H1 (cell line): ENCODE data around the gene CD44. TPM values are rescaled to one million over a fixed set of nuclear protein-coding genes. Genes with fewer than 3 reads are reported as not detected.

Experiments
- ASH2L ChIP-seq: fragments of 200-600, 300-600 bp; sonication (generic); IDR thresholded peaks from one replicate; pipeline ENCODE4 v1.7.1; 2017; ENCODE audit warnings: low read length
- BACH1 ChIP-seq: IDR thresholded peaks from 2 replicates; pipeline ENCODE4 v1.6.1; 2012; ENCODE audit warnings: low read length, improper control_type of control experiment
- POLR2A ChIP-seq, 2 experiments: IDR thresholded peaks; 1 replicate in 1 of 2; 2 replicates in 1 of 2; pipeline ENCODE4 v1.6.1; 2011; ENCODE audit warnings: low read depth in 2 of 2, low read length in 2 of 2, mild to moderate bottlenecking in 2 of 2; ENCODE audit errors: control extremely low read depth in 1 of 2
- polyA plus RNA-seq, 7 experiments: library from polyadenylated mRNA; depleted of rRNA in 3 of 7; stranded (reverse) in 5 of 7; unstranded in 2 of 7; fragments of >200 nt in 5 of 7; fragments of 200-250 nt in 2 of 7; gene quantifications; 1 replicate in 5 of 7; 2 replicates in 1 of 7; 4 replicates in 1 of 7; pipeline versions ENCODE4 v1.2.1 to v1.2.3, GENCODE V29; 2011 to 2013; ENCODE audit warnings: missing spikeins in 2 of 7, mixed read lengths in 2 of 7
- total RNA-seq: library from RNA; stranded (reverse); fragmentation: NEBNext Ultra II Directional; extraction: Animal tissue kit (Norgen Biotek cat#: 25700); gene quantifications from 2 replicates; pipeline ENCODE4 v1.2.1, GENCODE V29; 2021
- TF ChIP-seq, protein P1 (sequence below): IDR thresholded peaks from 2 replicates; pipeline ENCODE4 v1.6.1; 2012; ENCODE audit warnings: inconsistent platforms

The CD44 gene
- total and polyA plus RNA-seq, 2 of the 8 experiments (the other 6 are each of a cell fraction or from before 2014, with no cell fraction given): 11.8 to 13.7 TPM

DNA sequence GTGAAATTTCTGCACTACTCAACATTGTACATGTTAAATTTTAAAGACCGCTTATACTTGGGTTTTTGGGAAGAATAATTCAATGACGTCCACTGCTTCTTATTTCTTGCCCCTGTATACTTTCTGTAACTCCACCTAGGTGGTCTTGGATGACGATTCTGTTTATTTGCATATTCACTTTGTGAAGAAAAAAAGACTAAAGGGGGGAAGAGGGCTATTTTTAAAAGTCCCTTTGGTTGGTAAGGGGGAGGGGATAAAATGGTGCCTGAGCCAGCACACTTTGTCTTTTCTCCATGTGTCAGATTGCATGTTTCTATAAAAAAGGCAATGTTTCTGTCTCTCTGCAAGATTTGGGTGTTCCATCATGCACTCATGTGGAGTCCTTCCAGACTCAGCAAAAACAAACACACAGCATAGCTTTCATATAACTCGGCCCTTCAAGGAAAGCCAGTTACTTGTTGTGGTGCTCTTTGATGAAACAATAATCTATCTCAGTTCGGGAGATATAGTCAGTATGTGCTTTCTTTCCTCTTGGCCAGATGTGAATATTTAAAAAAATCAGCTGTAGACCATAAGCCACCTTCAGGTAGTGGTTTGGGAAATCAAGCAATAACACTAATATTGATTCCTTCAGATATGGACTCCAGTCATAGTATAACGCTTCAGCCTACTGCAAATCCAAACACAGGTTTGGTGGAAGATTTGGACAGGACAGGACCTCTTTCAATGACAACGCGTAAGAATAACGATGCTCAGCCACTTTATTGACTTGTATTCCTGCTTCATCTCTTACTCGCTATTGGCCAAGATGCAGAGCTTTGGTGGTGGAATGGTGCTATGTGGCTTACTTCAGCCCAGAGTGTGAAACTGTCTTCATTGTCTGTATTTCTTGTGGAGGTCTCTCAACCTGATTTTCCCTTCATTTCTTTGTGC lies 68.8 kb downstream of the CD44 start (continued):
- TF ChIP-seq, protein P1, sequence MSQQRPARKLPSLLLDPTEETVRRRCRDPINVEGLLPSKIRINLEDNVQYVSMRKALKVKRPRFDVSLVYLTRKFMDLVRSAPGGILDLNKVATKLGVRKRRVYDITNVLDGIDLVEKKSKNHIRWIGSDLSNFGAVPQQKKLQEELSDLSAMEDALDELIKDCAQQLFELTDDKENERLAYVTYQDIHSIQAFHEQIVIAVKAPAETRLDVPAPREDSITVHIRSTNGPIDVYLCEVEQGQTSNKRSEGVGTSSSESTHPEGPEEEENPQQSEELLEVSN: no peak
- TF ChIP-seq BACH1 (no peak), POLR2A (IDR thresholded peaks at IDR 0.05; ENCODE audit: control extremely low read depth in 1 of 2, low read depth in 2 of 2, low read length in 2 of 2) (no peak), ASH2L (no peak)
